ENCODE measurements around the gene TTC14. TPM values are rescaled to one million over a fixed set of nuclear protein-coding genes. Genes with fewer than 3 reads are reported as not detected.

TTC14 gene
- total and polyA plus RNA-seq, 2 of the 13 experiments (the other 11 are each of a cell fraction or from before 2014, with no cell fraction given) = 28.1 to 35.9 TPM

- no peak for TF ChIP-seq KMT2B (CRISPR knock-in tag; IDR thresholded peaks at IDR 0.05)
- no peak for TF ChIP-seq SYNCRIP (IDR thresholded peaks at IDR 0.05; ENCODE audit: insufficient read depth, low read depth, low read length)
- TF ChIP-seq RXRA (CRISPR knock-in tag; IDR thresholded peaks at IDR 0.05) = no peak
- TF ChIP-seq ZNF337 (CRISPR knock-in tag; IDR thresholded peaks at IDR 0.05; ENCODE audit: borderline replicate concordance, low read depth) = no peak
- TF ChIP-seq MAFK (conservative IDR thresholded peaks at IDR 0.05 in 1 of 2, IDR thresholded peaks at IDR 0.05 in 1 of 2; ENCODE audit: low read length in 2 of 2) = no peak
- TF ChIP-seq ESRRA (CRISPR knock-in tag; IDR thresholded peaks at IDR 0.05; ENCODE audit: low read depth) = no peak
- no peak for TF ChIP-seq ZNF343 (CRISPR knock-in tag; IDR thresholded peaks at IDR 0.05)
- no peak for TF ChIP-seq CHD4 (IDR thresholded peaks at IDR 0.05; ENCODE audit: borderline replicate concordance, low read length)
These were observed 28.4 kb downstream of the TTC14 start (continued) for GRCh38 chr3:180630371-180630770.

- no TSS peak for BruUV-seq (replicated peaks)
- Histone ChIP-seq H3K9ac (ENCODE audit: insufficient read depth, low read depth, low read length) (no peak overlapping the region), H3K4me2 (ENCODE audit: low read depth, low read length) (no peak overlapping the region), H3K27me3 (ENCODE audit: control insufficient read depth in 1 of 2, insufficient read depth in 2 of 2, low read length in 2 of 2) (no peaks in the 10 kb centered on the region), H3K79me2 (ENCODE audit: insufficient read depth, low read length) (no peaks in the 10 kb centered on the region), H3K4me1 (ENCODE audit: insufficient read depth, low read length) (no peaks in the 10 kb centered on the region), H3K27ac (ENCODE audit: extremely low read length, insufficient read depth, low read length) (no peak overlapping the region), H2AFZ (ENCODE audit: low read length) (no peak overlapping the region), H3K36me3 (replicated peaks in 1 of 2; ENCODE audit: control insufficient read depth in 1 of 2, insufficient read depth in 2 of 2, low read length in 2 of 2) (no peaks in the 10 kb centered on the region), H3K4me3 (replicated peaks in 1 of 3; ENCODE audit: insufficient read depth in 1 of 3, low read depth in 2 of 3, low read length in 3 of 3) (no peak overlapping the region), H3K9me3 (ENCODE audit: low read length) (no peaks in the 10 kb centered on the region), H4K20me1 (ENCODE audit: insufficient read depth, low read length) (no peaks in the 10 kb centered on the region)
- ATAC-seq (no peak), DNase-seq (ENCODE audit: low spot score) (no peak), FAIRE-seq (no peak)
- ChIA-PET POLR2A (interaction anchor here (1.2 kb wide), 1 partner anchor 30 kb away, joined by 3 read pairs; the partner anchor contains the start of gene TTC14), CTCF (ENCODE audit: low intra/inter-chr PET ratio, low total read pairs) (no interaction called here)
- intact Hi-C loops (cut with micrococcal nuclease; ENCODE audit: unreplicated experiment) = no loop called here
- WGBS (ENCODE audit: low lambda C conversion rate) = 61% methylated on average over 3 of the region's 3 CpGs
- TF ChIP-seq ZNF335 (CRISPR knock-in tag; IDR thresholded peaks at IDR 0.05) (no peak), SATB2 (CRISPR knock-in tag; IDR thresholded peaks at IDR 0.05) (no peak), KDM1A (CRISPR knock-in tag; IDR thresholded peaks at IDR 0.05) (no peak)
- in situ Hi-C loops (cut with HindIII; ENCODE audit: extremely low pct_ligation_motif_present, low pct_unique_long_range_greater_than_20kb) = no loop called here
These were observed 29.4 kb downstream of the TTC14 start for GRCh38 chr3:180631317-180631716.

All from HepG2 (cell line).